Ramos (cell line): Measurements from ENCODE around the gene DGLUCY.
"Not testable (repeated sequence)": the region's sequence is repeated elsewhere in the genome, so short reads cannot be mapped to it uniquely, and the experiment has no call there.

Source experiments
- in situ Hi-C: fragments of 300-500 bp; cut with MboI; formaldehyde crosslinking; loops from one replicate; pipeline ENCODE4 v1.14.3; 2022; ENCODE audit warnings: low sequenced_read_pairs; ENCODE audit not compliant: unreplicated experiment

The DGLUCY gene

GRCh38 chr14:91113829-91114078 lies at the start of gene DGLUCY:
TSS of gene DGLUCY (plus strand) at chr14:91114073. CDS start at chr14:91160295, 46,222 bp downstream.
- in situ Hi-C loops, result no loop called here

DNA sequence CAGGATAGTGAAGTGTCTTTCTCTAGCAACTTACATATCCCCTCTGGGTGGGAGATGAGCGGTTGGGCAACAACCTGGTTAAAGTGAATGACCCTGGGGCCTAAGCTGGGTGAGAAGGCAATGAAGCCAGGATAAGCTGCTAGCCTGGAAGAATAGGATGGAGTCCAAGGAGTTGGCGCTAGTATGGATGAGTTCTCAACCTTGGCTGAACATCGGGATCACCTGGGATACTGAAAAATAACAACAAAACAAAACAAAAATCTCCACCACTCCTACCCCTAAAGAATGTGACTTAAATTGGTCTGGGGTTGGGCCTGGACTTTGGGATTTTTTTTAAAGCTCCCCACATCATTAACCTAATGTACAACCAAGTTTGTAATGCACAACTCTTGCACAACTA lies 48.6 kb upstream of the DGLUCY start:
- in situ Hi-C loops, result no loop called here

DNA sequence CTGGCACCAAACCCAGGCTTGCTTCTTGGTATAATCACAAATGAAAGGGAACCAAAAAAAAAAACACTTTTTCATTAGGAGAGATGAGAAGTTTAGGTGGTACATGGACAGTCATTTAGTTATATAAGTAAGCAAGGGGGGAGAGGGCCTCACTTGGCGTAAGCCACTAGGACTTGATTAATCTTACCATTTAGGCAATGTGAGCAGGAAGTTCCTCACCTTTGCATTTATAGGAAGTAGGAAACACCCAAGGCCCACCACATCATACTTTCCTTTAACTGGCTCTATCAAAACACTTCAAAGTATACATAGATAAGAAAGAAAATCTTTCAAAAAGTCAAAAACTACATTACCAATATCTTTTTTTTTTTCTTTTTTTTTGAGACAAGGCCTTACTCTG lies 46.7 kb upstream of the DGLUCY start:
- in situ Hi-C loops, result no loop called here

- in situ Hi-C loops, result no loop called here
These were observed 45.2 kb upstream of the DGLUCY start for GRCh38 chr14:91068642-91069041.

GRCh38 chr14:91070572-91070971 lies 43.3 kb upstream of the DGLUCY start:
- in situ Hi-C loops, result no loop called here

- in situ Hi-C loops, result no loop called here
These were observed 38.3 kb upstream of the DGLUCY start for GRCh38 chr14:91075553-91075952.

DNA sequence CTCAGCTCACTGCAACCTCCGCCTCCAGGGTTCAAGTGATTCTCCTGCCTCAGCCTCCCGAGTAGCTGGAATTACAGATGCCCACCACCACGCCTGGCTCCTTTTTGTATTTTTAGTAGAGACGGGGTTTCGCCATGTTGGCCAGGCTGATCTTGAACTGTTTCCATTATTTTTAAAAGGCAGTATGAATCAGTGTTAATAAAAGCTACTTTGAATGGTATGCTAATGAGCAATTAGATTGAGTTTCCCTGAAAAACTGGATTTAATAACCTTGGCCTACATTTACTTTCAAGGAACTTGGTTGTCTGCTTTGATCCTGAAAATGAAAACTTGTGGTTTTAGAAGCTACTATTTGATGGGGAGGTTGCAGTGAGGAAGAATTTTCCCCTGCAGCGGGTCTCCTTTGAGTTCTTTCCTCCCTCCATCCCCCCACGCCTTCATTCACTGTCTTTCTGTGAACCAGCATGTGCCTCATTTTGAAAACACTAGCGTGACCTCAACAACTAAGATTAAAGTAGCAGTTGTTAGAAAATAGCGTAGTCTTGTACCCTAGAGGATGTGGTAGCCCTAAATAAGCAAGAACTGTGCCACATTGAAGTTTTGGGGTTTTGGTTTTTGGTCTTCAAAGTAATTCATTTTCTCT lies 35.7 kb upstream of the DGLUCY start:
- in situ Hi-C loops, result no loop called here

- in situ Hi-C loops, result no loop called here
These were observed 33.8 kb upstream of the DGLUCY start for GRCh38 chr14:91080071-91080470.

GRCh38 chr14:91082282-91082681 lies 31.6 kb upstream of the DGLUCY start:
- in situ Hi-C loops, result no loop called here

DNA sequence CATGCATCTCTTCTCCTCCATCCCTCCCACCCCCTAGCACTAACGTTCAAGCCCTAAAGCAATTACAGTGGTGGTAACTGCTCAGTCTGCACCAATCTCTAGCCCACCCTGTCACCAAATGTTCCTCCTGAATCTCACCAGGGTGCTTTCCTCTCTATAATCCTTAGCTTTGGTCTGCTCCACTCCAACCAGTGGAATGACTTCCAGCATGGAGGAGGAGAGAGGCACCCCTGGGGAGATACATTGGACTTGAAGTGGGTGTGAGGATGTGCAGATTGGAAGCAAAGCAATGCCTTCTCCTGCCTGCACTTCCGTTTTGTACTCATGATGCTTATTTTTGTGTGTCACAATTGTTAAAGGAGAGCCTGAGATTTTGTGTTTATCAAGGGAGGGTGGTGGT lies 29.4 kb upstream of the DGLUCY start:
- in situ Hi-C loops, result no loop called here

- in situ Hi-C loops, result not testable (repeated sequence)
These were observed 26.4 kb upstream of the DGLUCY start for GRCh38 chr14:91087470-91087869.

- in situ Hi-C loops, result no loop called here
These were observed 25.2 kb upstream of the DGLUCY start for GRCh38 chr14:91088585-91089235.

DNA sequence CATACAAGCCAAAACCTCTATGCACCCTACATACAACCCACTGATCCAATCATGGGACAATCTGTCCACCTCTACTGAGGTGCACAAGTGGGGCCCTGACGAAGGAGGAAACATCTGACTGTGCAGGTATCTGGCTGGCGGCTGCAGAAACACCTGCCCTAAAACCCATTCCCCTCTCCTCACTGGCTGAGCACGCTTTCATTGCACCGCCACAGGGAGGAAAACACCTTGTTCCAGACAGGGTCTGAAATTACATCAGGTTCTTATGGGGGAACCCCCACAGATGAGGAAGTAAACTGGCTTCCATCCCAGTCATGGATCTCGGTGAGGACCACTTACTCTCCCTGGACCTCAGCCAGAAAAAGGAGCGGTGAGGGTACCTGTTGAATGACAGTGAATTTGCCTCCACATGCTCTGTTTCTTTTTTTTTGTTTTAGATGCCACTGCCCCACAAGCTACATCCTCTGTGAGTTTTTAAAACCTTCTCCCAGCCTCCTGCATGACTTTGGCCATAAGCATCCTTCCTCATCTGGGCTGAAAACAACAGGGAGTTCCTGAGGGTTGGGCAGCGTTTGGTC lies 23.8 kb upstream of the DGLUCY start:
- in situ Hi-C loops, result no loop called here

DNA sequence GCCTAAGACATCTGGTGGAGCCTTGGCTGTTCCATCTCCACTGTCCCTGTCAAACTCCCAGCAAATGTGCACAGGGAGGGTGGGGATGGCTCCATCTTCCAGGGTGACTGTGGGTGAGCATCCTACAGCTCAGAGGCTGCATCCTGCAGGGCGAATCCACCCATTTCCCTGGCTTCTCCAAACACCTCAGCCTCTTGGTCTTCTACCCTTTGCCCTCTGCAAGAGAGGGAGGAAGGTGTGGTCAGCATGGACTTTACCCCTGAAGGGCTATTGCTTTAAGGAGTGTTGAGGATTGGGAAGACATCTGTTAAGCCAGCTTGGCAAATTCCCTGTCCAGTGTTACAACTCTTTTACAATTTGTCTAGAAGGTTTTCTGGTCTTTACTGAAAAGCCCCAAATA lies 23.1 kb upstream of the DGLUCY start:
- in situ Hi-C loops, result no loop called here

DNA sequence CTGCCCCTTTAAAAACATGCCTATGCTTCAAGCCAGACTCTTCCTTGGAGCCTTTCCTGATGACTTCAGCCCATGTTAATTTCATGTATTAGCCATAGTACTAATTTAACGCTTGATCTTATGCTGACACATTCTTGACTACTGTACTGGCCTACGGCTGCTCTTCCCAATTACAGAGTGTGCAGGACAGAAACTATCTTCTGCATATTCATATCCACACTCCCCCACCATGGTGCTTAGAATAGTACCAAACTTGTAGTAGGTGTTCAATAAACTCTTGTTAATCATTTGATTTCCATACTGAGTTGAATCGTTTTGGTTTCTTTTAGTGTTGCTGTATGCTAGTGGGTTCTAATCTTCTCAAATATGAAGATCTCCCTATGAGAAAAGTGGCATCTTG lies 21.8 kb upstream of the DGLUCY start:
- in situ Hi-C loops, result no loop called here

DNA sequence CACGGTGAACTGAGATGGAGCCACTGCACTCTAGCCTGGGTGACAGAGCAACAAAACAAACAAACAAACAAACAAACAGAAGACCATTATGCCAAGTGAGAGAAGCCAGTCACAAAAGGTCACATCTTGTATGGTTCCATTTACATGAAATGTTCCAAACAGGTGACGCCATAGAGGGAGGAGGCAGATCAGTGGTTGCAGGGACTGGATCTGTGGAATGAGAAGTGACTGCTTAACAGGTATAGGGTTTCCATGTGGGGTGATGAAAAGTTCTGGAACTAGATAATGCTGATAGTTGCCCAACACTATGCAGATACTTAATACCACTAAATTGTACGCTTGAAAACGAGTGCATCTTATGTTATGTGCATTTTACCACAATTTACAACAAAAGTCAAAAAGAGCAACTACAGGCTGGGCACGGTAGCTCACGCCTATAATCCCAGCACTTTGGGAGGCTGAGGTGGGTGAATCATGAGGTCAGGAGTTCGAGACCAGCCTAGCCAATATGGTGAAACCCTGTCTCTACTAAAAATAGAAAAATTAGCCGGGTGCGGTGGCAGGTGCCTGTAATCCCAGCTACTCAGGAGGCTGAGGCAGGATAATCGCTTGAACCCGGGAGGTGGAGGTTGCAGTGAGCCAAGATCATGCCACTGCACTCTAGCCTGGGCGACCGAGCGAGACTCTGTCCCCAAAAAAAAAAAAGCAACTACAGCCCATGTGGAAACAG lies 20.0 kb upstream of the DGLUCY start:
- in situ Hi-C loops, result not testable (repeated sequence)

- in situ Hi-C loops, result no loop called here
These were observed 19.1 kb upstream of the DGLUCY start for GRCh38 chr14:91094772-91095171.

DNA sequence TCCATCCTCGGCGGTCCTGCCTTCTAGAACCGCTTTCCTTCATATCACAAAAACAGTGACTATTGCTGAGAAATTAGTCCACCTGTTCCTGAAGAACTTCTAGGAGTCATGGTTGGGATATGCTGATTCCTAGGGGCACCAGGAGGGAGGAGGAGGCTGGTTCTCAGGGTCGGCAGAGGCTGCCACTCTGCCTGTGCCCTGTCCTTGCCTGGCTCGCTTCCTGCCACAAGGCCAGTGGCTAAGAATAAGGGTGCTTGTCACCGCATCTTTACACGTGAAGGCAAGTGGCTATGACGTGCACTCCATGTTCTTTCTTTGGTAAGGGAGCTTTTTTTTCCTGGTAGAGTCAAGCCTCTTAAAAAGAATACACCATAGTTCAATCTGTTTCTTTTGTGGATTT lies 18.7 kb upstream of the DGLUCY start:
- in situ Hi-C loops, result no loop called here

- in situ Hi-C loops, result not testable (repeated sequence)
These were observed 16.2 kb upstream of the DGLUCY start for GRCh38 chr14:91097657-91098056.

GRCh38 chr14:91098591-91098990 lies 15.3 kb upstream of the DGLUCY start:
- in situ Hi-C loops, result no loop called here

GRCh38 chr14:91100102-91100501 lies 13.8 kb upstream of the DGLUCY start:
- in situ Hi-C loops, result no loop called here
